Islet precursor cell (in vitro differentiated cells): ENCODE results near the gene PKDCC.
A peak's percentile ranks its signal among the peaks of the same experiment; 100 is the strongest.
"Not testable (repeated sequence)": the region's sequence is repeated elsewhere in the genome, so short reads cannot be mapped to it uniquely, and the experiment has no call there.

Source experiments
- DNase-seq: peaks from one replicate; pipeline ENCODE4 v3.0.0-alpha.2; 2018

Gene PKDCC

DNA sequence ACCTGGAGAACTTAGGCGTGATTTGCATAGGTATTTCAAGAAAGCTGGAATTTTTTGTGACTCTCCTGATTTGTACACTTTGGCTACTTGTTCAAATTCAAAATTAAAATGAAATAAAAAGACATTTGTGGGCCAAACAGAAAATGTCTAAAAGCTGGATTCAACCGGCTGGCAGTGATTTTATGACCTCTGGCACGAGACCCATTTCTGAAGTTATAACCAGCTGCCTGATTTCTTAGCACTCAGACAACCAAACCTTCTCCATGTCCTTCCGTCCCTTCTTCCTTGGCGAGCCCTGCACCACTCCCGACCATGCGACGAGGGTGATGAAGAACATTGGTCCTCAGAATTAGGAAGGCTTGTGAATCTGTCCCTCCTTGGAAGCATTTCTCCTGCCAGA lies 19.7 kb downstream of the PKDCC start:
- DNase-seq = no peak

DNA sequence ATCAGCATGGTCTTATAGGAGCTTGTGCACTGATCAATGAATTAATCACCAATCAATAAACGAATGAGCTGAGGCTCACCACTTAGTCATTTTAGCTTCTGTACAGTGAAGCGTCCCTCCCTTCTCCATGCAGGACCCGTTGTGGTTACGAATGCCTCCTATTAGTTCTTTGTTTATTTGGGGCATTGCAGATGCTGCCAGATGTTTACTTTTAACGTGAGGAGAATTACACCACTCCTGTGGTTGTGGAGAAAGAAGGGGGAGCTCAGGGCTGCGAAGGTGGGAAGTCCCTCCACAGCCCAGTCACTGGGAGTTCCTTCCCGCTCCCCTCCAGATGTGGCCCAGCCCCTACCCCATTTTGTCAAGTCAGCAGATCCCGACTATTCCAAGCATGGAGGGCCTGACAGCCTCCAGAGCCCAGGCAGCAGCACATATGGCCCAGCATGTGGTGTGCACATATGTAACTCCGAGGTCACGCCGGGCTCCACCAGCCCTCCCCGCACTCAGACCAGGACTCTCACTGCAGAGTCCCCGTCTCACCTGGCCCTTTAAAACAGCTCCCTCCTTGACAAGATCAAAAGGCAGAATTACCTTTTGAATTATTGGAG lies 20.9 kb downstream of the PKDCC start:
- DNase-seq = no peak

DNA sequence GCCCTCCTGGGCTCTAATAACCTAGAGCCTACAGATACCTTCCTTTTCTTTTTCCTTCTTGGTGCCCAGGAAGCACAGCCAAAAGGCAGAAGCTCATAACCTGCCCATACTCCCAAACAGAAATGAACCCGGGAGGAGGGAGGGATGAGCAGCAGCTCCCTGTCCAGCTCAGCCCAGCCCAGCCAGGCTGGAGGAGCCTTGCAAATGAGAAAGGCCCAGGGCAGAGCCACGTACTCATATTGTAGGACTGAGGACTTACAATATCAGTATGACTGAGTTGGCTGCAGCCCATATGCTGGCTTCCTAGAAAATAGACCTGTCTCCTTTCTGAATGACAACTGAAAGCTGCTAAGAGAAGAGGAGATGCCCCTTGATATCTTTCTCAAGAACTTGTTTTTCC lies 21.7 kb downstream of the PKDCC start:
- DNase-seq = no peak

DNA sequence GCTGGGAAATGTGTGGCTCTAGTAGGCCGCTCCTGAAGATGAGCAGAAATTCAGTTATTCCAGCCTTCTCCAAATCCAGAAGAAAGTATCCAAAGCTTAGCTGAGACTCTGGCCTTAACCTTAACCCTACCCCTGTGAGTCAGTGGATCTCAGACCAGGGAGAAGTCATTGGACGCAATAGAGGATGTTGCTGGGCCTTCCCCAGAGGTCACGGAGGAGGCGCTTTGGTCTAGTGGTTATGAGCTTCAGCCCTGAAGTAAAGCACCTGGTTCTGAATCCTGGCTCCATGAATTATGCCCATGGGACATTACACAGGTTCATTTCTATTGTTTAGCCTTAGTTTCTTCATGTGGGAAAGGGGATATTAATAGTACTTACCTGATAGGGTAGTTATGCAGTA lies 24.0 kb downstream of the PKDCC start:
- no peak for DNase-seq

DNA sequence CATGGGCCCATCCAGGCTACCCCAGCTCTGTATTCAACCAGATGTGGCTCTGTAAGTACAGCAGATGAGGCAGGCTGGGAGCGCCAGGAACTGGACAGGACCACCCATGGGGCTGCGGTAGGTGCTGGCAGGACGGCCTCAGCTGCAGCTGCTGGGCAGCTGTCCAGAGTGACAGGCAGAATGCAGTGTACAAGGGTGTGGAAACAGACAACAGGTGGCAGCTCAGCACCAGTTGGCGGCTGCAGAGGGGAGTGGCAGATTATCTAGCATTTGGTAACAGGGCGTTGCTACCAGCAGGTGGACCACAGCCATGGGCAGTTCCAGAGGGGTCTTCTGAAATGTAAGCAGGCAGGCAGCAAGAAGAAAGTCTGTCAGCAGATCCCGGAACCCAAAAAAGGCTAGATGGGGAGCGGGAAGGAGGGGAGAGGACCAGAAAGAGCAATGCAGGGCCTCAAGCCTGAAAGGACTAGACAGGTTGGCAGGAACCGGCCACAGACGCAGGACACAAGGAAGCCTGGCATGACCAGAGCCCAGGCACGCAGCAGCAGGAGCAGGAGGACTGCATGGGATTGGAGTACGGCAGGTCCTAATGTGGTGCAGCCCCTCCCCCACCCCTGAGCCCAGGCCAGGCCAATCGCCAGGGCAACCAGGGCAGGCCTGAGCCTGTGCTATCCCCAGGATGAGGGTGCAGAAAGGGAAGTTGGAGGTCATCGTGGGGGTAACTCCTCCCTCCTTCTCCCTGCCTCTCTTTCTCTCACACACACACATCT lies 24.7 kb downstream of the PKDCC start:
- DNase-seq = no peak

DNA sequence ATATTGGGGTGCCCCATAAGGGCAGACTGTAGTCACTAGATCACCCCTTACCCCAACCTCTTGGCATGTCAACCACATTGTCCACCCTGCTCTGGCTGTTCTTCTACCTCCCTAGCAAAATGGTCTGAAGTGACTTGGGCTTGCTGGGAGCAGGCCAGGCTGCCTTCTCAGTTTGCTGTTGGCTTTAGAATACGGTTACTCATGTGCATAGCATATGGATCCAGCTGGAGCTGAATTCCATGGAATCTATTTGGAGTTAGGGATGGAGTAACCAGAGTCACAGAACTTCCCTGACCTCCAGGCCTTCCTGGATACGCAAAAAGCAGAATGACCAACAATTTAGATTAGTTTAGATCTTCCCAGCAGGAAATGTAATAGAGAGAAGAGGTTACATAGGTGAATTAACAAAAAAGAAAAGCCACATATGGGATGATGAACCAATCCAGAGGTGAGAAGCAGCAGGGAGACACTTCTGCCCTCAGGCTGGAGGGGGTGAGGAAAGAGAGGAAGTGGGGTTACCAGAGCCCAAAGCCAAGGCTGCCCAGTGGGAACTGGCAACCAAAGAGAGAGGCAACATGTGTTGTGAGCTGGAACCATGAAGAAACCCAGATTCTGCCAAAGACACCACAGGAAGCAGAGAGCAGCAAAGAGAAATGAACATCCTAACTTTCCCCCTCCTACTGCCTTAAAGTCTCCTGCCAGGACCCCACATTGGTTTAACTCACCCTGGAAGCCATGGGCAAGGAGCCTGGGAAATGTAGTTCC lies 26.1 kb downstream of the PKDCC start:
- no peak for DNase-seq

DNA sequence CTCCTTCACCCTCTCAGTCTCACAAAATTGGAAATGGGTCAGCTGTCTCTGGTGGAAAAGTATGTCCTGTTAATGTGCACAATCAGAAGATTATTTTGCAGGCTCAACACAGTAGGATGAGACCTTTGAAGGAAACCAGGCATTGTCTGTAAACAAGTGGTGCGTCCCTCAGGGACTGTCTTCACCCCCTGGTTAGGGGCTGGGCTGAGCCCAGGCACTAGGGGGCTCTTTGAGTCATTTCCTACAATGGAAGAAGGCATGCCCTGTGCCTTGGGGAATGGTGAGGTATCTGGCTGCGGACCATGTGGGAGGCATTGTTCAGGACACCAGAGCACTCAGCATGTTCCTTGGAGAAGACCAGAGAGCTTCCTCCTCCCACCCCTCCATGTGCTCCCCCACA lies 26.8 kb downstream of the PKDCC start:
- no peak for DNase-seq

DNA sequence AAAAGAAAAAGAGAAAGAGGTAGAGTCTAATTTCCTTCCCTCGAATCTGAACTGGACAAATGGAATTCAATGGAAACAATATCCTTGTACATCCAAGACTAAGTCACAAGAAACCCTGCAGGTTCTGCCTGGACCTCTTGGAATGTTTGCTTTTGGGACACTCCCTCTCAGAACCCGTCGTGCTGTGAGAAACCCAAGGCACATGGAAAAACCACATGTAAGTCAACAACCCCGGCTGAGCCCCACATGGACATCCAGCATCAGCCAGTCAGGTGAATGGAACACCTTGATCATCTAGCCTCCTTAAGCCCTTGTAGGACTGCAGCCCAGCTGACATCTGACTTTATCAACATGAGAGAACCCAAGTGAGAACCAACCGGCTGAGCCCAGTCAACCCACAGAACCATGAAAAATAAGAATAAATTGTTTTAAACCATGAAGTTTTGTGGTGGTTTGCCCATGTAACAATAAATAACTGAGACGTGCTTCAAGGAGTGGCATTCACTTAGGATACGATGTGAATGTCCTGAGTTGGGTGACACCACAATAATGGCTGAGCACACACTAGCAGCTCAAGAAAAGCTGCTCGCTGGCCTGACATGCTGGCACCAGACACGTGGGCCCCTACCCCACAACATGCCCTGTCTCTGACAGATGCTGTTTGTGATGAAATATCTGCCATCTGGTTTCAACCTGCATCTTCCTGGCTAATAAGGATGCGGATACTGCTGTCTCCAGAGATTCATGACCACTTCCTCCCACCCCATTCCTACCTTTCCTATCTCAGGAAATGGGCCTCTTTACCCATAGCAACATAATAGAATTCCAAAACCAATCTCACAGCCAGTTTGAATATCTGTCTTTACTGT lies 28.8 kb downstream of the PKDCC start:
- DNase-seq = no peak

DNA sequence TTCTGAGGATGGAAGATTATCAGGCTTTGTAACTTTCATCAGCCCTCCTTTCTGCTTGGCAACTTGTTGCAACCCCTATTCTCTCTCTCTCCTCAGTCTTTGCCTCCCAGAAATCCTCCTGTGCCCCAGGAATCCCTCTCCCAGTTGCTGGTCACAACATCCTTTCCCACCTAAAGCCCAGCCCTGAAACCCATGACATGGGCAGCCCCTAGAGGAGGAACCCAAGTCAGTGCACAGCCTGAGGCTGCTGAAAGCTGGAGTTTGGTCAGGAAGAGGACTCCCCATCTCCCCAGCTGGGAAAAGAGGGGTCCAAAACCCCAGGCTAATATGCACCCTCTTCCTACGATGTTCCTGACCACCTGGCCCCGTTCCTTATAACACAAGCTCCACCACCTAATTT lies 29.5 kb downstream of the PKDCC start:
- DNase-seq = no peak

DNA sequence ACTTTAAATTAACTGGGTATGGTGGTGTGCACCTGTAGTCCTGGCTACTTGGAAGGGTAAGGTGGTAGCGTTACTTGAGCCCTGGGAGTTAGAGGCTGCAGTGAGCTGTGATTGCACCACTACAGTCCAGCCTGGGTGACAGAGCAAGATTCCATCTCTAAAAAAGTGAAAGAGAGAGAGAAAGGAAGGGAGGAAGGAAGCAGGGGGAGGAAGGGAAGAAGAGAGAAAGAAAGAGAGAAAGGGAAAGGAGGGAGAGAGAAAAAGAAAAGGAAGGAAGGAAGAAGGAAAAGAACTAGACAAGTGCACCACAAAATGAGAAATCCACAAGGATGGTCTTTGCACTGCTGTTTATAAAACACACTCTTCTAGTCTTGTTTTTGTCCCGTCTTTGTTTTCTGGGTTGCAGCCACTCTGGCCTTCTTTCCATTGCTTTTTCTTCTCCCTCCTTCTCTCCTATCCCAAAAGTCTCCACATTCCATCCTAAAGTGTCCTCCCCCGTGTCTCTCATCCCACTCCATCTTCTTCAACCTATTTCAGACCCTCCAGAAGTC lies 32.0 kb downstream of the PKDCC start:
- DNase-seq = no peak

DNA sequence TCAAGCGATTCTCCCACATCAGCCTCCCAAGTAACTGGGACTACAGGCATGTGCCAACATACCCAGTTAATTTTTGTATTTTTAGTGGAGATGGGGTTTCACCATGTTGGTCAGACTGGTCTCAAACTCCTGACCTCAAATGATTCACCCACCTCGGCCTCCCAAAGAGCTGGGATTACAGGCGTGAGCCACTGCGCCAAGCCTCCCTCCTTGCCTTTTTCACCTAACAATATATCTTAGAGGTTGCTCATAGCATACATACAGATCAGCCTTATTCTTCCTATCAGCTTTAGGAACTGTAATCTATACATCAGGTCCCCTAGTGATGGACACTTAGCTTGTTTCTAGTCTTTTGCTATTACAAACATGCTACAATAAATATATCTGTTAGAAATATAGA lies 33.3 kb downstream of the PKDCC start:
- DNase-seq = not testable (repeated sequence)

DNA sequence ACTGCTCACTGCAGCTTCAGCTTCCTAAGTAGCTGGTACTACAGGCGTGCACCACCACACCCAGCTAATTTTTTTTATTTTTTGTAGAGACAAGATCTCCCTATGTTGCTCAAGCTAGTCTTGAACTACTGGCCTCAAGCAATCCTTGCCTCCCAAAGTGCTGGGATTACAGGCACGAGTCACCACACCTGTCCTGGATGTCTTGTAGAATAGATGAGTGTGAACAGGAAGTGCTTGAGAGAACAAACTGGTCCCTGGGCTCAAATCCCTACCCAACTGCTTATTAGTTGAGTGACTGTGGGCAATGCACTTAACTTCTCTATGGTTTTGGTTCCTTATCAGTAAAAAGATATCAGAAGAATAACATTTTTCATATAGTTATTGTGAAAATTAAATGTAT lies 34.2 kb downstream of the PKDCC start:
- no peak for DNase-seq

DNA sequence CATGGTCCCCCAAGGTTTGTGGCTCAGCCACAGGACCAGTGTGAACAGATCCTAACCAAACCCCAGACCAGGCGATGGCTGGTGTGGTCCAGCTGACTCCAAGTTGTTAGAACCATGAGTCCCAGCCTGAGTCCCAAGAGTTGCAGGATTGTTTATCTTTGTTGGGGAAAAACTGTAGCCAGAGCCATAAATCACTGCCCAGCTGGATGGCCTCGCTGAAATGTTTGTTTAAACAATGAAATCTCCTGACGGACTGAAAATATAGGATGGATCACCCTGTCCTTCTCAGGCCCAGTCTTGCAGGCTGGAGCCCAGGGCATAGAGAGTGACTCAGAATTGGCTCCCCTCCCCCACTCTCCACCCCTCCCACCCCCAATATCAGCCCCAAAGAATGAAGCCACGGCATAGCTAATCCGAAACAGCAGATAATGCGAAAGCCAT lies 36.4 kb downstream of the PKDCC start:
- DNase-seq = no peak

DNA sequence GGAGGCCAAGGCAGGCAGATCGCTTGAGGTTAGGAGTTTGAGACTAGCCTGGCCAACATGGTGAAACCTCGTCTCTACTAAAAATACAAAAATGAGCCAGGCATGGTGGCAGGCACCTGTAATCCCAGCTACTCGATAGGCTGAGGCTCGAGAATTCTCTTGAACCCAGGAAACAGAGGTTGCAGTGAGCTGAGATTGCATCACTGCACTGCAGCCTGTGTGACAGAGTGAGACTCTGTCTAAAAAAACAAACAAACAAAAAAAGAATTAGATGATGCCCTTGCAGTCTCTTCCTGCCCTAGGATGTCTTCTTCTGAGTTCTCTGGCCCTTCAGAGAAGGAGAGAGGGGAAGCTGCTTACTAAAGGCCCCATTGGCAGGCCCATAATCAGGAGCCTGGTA lies 37.2 kb downstream of the PKDCC start:
- DNase-seq = not testable (repeated sequence)

DNA sequence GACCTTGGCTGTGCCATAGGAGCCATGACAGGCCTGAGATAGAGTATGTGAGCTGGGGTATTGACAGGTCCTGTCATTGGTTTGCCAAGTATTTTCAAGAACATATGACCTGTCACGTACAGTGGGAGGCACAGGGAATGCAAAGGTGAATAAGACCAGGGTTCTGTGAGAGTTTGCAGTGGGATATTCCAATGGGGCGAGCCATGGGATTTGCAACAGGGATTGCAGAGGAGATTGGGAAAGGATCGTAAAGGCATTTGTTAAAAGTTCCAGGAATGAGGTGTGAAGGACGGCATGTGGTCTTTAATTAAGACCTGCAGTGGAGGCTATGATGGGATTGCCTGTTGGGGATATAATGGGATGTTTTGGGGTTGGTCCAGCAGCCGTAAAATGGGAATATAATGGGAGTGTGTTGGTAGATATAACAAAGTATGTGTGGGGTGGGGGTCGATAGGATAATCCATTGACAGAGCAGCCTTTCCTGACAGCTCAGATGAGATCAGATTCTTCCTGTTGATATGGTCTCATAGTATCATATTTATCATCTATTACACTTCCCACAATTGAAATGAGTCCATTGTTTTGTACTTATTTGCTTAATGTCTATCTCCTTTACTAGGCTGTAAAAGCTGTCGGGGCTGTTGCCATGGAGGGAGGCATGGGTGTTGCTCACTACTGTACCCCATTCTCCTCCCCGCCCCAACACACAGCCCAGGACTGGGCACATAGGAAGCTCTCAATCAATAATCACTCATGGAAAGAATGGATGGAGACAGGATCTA lies 38.1 kb downstream of the PKDCC start:
- DNase-seq = no peak

DNA sequence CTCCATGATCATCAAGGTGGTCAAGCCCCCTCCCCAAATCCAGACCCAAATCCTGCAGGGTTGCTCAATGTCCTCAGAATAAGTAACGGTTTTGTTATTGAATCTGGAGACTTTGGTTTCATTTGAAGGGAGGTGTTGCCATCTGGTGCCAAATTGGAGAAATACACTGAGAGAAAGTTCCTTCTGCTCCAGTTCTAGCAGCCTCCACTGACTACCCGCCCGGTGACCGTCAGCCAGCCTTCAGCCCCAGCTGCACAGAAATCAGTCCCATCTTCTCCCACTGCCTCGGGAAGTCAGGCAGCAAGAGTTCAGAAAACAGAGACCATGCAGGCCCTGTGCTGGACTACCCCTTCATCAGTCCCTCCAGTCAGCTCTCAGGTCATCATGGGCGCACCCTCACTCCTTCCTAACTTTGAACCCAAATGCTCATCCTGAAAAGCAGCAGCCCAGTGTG lies 38.7 kb downstream of the PKDCC start:
- peak; percentile 76 for DNase-seq

DNA sequence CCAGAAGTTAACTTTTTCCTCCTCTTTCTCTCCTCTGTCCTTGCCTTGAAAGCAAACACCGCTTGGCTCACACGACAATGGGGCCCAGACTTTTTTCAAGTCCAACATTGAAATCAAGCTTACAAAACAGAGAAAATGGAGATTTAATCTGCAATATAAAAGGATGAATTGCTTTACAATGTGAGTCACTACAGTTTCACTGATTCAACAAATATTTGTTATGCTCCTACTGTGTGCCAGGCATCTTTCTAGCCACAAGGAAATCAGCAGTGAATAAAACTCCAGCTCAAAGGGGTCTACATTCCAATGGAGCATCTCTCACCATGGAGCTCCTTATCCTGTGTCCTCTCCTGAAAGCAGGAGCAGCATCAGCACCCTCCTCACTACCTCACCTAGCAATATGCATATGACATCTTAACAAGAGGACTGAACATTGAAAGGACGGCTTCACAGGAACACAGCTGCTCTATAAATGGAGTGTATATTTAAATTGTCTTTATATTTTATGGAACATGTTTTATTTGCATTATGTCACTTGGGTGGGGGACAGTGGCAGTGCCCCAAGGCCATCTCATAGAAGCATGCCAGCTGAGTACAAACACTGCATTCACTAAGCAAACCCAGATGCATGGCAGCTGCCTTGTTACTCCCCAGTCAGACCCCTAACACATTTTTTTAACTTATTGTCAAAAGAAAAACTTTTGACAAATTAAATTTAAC lies 39.5 kb downstream of the PKDCC start:
- no peak for DNase-seq

DNA sequence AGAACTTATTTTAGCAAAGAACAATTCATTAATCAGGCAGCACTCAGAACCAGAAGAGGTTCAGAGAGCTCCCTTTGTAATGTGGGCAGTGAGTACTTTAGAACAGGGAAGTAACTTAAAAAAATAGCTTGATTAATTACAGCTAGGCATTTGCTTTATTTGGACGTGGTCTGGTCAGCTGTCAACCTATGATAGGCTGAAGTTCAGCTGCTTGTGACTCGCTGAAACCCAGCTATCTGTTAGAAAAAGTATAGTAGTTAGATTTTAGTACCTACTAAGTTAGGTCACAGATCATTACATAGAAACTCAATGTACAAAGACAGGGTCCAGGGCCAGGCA lies 40.0 kb downstream of the PKDCC start:
- no peak for DNase-seq

DNA sequence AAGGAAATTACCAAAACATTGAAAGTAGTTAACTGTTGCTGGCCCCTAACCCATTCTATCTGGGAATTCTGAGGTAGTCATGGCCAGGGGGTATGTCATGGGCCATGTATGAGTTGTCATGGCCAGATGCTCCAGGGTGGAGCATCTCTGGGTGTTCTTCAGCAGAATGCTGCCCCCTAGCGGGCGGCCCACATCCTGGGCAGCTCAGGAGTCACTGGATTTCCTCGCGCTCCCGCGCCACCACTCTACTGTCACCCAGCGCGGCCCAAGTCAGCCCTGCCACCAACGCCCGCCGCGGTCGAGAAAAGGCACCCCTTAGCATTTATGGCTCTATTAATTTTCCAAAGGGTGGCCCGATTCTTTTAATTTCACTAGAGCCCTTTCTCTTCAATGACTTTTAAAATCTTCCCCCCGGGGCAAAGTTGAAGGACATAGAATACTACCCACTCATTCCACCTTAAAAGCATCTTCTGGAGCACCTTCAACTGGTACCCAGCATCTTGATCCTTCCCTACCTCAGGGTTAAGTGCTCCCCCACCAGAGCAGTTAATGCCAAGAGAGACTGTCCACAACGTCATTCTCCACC lies 41.6 kb downstream of the PKDCC start:
- peak; percentile 87 for DNase-seq

DNA sequence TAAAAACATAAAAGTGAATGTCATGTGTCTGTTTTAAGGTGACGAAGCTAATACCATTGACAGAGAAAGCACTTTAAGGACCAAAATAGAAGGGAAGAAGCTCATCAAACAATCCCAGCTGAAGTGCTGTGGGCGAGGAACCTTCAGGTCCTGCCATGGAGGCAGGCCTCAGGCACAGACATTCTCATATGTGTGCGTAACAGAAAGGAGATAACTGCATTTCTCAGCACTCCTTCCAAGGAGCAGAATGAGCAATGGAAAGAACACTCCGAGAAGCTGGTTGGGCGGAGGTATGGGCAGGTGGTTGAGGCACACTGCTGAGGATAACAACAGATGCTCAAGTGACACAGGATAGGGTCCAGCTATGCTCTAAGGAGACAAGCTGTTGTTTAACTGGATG lies 42.4 kb downstream of the PKDCC start:
- DNase-seq = no peak

DNA sequence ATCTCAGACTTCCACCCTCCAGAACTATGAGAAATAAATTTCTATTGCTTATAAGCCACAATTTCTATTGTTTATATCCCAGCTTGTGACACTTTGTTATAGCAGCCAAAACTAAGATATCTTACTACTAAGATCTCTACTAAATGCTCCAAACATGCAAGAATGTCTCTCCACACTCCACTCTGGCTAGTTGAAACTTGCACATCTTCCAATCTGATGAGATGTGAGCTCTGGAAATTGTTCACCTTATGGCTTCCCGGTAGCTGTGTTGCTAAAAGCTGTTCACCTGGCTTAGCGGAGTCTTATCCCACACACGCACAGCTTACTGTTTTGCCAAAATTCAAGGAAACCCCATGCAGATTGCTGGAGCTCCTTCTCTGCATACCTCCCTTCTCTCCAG lies 43.9 kb downstream of the PKDCC start:
- DNase-seq = no peak
